K562 (cell line): ENCODE results near the gene ZDHHC14. TPM values are rescaled to one million over a fixed set of nuclear protein-coding genes. Genes with fewer than 3 reads are reported as not detected.

Source experiments
- ATAC-seq: fragments of 200-7000 bp; cut with Tn5 transposase; 3 replicates; pipeline ENCODE4 v1.9.1; 2020; ENCODE audit warnings: moderate library complexity
- BruUV-seq: library from RNA; stranded (reverse); fragments of 400-500 nt; replicated peaks from 2 replicates; lab custom pipeline; 2021; lab: Mats Ljungman, UMichigan
- CTCF ChIA-PET: fragments of 300-600 bp; formaldehyde crosslinking; extraction: SDS; loops from one replicate; lab custom pipeline; 2021; ENCODE audit warnings: low intra/inter-chr PET ratio; lab: Yijun Ruan, JAX
- POLR2A ChIA-PET: fragments of 300-600, 350-650 bp; sonication (Branson Sonifier 250); formaldehyde crosslinking; extraction: SDS; loops from one replicate; lab custom pipeline; 2021; ENCODE audit warnings: antibody characterized with exemption, inconsistent platforms; lab: Yijun Ruan, JAX
- DNase-seq, 4 experiments: peaks; one replicate each; pipeline versions ENCODE4 v3.0.0 to v3.0.0-alpha.2; 2011 to 2018; ENCODE audit warnings: low spot score in 3 of 4, mixed read lengths in 3 of 4; ENCODE audit errors: extremely low read depth in 1 of 4
- FAIRE-seq: peaks from 2 replicates; lab custom pipeline; 2011; peaks lifted over from hg19 to GRCh38; lab: Jason Lieb, UNC
- H2AFZ ChIP-seq: 2 replicates; pipeline ENCODE4 v1.6.0; 2011; ENCODE audit warnings: low read depth, low read length, control low read depth, inconsistent platforms
- H3K27ac ChIP-seq: fragments of 200-600 bp; 3 replicates; pipeline ENCODE4 v1.8.0; 2011; ENCODE audit warnings: low read depth, mild to moderate bottlenecking, control low read depth, inconsistent platforms, low read length, moderate library complexity, mixed read lengths; ENCODE audit errors: extremely low read depth
- H3K27me3 ChIP-seq, 2 experiments: fragments of 300-600 bp in 1 of 2; 2 replicates in 1 of 2; 3 replicates in 1 of 2; pipeline versions ENCODE4 v1.6.0 to v1.8.0; 2011; ENCODE audit warnings: inconsistent platforms in 2 of 2, low read length in 2 of 2, mild to moderate bottlenecking in 1 of 2, mixed read lengths in 1 of 2, moderate library complexity in 1 of 2; ENCODE audit not compliant: control insufficient read depth in 2 of 2, insufficient read depth in 2 of 2
- H3K36me3 ChIP-seq: fragments of 300-600 bp; 3 replicates; pipeline ENCODE4 v1.8.0; 2011; ENCODE audit warnings: mild to moderate bottlenecking, low read length, inconsistent platforms; ENCODE audit not compliant: control insufficient read depth, insufficient read depth
- H3K4me1 ChIP-seq, 2 experiments: fragments of 200-600 bp in 1 of 2; replicated peaks in 1 of 2; 2 replicates in 1 of 2; 3 replicates in 1 of 2; pipeline versions ENCODE4 v1.5.1 to v1.8.0; 2011; ENCODE audit warnings: inconsistent platforms in 2 of 2, low read length in 2 of 2, mild to moderate bottlenecking in 1 of 2, mixed read lengths in 1 of 2, moderate library complexity in 1 of 2; ENCODE audit not compliant: control insufficient read depth in 2 of 2, insufficient read depth in 2 of 2
- H3K4me2 ChIP-seq: 2 replicates; pipeline ENCODE4 v1.6.1; 2011; ENCODE audit warnings: low read length, control low read depth, inconsistent platforms, mixed read lengths; ENCODE audit not compliant: insufficient read depth
- H3K4me3 ChIP-seq: fragments of 200-600 bp; sonication (generic), shearing (Covaris generic); 2 replicates; pipeline ENCODE4 v1.5.1; 2016; ENCODE audit warnings: control low read depth, inconsistent platforms
- H3K79me2 ChIP-seq: fragments of 200-600 bp; 3 replicates; pipeline ENCODE4 v1.8.0; 2011; ENCODE audit warnings: low read length, inconsistent platforms; ENCODE audit not compliant: control insufficient read depth, insufficient read depth
- H3K9ac ChIP-seq, 2 experiments: 2 replicates each; pipeline versions ENCODE4 v1.6.0 to v1.6.1; 2011; ENCODE audit warnings: low read depth in 2 of 2, low read length in 2 of 2, control low read depth in 1 of 2, inconsistent platforms in 1 of 2, mild to moderate bottlenecking in 1 of 2, mixed read lengths in 1 of 2; ENCODE audit not compliant: insufficient read depth in 1 of 2
- H3K9me1 ChIP-seq: one replicate; pipeline ENCODE4 v1.6.0; 2011; ENCODE audit warnings: inconsistent platforms, mild to moderate bottlenecking, low read length, moderate library complexity; ENCODE audit not compliant: control insufficient read depth, insufficient read depth
- H3K9me3 ChIP-seq: replicated peaks from 2 replicates; pipeline ENCODE4 v1.5.1; 2011; ENCODE audit warnings: low read depth, low read length, inconsistent platforms; ENCODE audit not compliant: control insufficient read depth, insufficient read depth
- H4K20me1 ChIP-seq: replicated peaks from 2 replicates; pipeline ENCODE4 v1.6.1; 2011; ENCODE audit warnings: low read length, inconsistent platforms, mixed read lengths; ENCODE audit not compliant: control insufficient read depth, insufficient read depth
- POLR2G ChIP-seq: fragments of 200-400 bp; formaldehyde crosslinking; IDR thresholded peaks from 2 replicates; pipeline ENCODE4 v1.6.1; 2017; ENCODE audit warnings: low read depth, mild to moderate bottlenecking, antibody characterized with exemption, low read length, moderate library complexity
- RAD21 ChIP-seq, 2 experiments: fragments of 250-450 bp in 1 of 2; fragments of 450-650 bp in 1 of 2; sonication (Bioruptor Pico) in 1 of 2; formaldehyde crosslinking in 1 of 2; IDR thresholded peaks in 1 of 2; conservative IDR thresholded peaks in 1 of 2; 2 replicates each; pipeline versions ENCODE4 v1.4.0 to v1.8.0; 2020 to 2022; ENCODE audit warnings: mild to moderate bottlenecking in 2 of 2, moderate library complexity in 1 of 2
- SMARCB1 ChIP-seq: IDR thresholded peaks from 2 replicates; pipeline ENCODE4 v1.6.1; 2011; ENCODE audit warnings: improper control_type of control experiment, low read depth; ENCODE audit not compliant: insufficient read length
- ZFPM2 ChIP-seq: fragments of 250-450 bp; sonication (Bioruptor Pico); IDR thresholded peaks from 2 replicates; pipeline ENCODE4 v1.5.1; 2022; ENCODE audit warnings: mild to moderate bottlenecking
- WGBS: fragments of 100-300 bp; shearing (Covaris generic); methylation state at CpG from one replicate; pipeline ENCODE4 v1.1.6; 2016; ENCODE audit warnings: low coverage, mixed read lengths; ENCODE audit not compliant: insufficient coverage; ENCODE audit errors: missing lambda C conversion rate; 5-methylcytosine and 5-hydroxymethylcytosine counted together
- in situ Hi-C: fragments of 300-500 bp; cut with MboI; formaldehyde crosslinking; loops from 4 replicates; pipeline ENCODE4 v1.15.0; 2018; ENCODE audit warnings: inconsistent platforms, mixed read lengths
- intact Hi-C: fragments of 100-400 bp; cut with micrococcal nuclease; formaldehyde crosslinking; loops from 2 replicates; pipeline ENCODE4 v1.14.2; 2022
- polyA plus RNA-seq, 8 experiments: library from polyadenylated mRNA; depleted of rRNA in 4 of 8; stranded (reverse) in 5 of 8; unstranded in 3 of 8; fragments of >200 nt; fragmentation: Nextera tagmentation in 2 of 8; fragmentation: Illumina TruSeq in 1 of 8; extraction: Ambion mirVana in 2 of 8; extraction: Trizol in 1 of 8; gene quantifications; 2 replicates each; pipeline versions ENCODE4 v1.2.1 to v1.2.3, GENCODE V29; 2011 to 2014; ENCODE audit warnings: inconsistent platforms in 1 of 8, missing spikeins in 1 of 8
- total RNA-seq, 7 experiments: library from RNA; depleted of rRNA in 6 of 7; stranded (reverse); fragments of >200 nt in 6 of 7; fragmentation: Illumina TruSeq in 2 of 7; extraction: Trizol in 2 of 7; gene quantifications; 2 replicates each; pipeline versions ENCODE4 v1.2.1 to v1.2.3, GENCODE V29; 2011 to 2021; ENCODE audit warnings: low replicate concordance in 1 of 7
- TF ChIP-seq, protein P1 (sequence below): fragments of 450-650 bp; formaldehyde crosslinking; IDR thresholded peaks from 2 replicates; pipeline ENCODE4 v1.4.0; 2022; ENCODE audit warnings: missing genetic modification characterization
- TF ChIP-seq, protein P2 (sequence below): sonication (generic); formaldehyde crosslinking; IDR thresholded peaks from 2 replicates; pipeline ENCODE4 v1.8.0; 2023; ENCODE audit warnings: mild to moderate bottlenecking, missing genetic modification reagents
- TF ChIP-seq, protein P3 (sequence below): fragments of 200-600 bp; sonication (generic); IDR thresholded peaks from one replicate; pipeline ENCODE4 v1.6.1; 2012; ENCODE audit warnings: mild to moderate bottlenecking, low read depth, low read length, inconsistent platforms

Gene ZDHHC14
- total and polyA plus RNA-seq, 9 of the 15 experiments (the other 6 are each of a cell fraction or from before 2014, with no cell fraction given) = 0.92 to 23.1 (median 13.8) TPM

DNA sequence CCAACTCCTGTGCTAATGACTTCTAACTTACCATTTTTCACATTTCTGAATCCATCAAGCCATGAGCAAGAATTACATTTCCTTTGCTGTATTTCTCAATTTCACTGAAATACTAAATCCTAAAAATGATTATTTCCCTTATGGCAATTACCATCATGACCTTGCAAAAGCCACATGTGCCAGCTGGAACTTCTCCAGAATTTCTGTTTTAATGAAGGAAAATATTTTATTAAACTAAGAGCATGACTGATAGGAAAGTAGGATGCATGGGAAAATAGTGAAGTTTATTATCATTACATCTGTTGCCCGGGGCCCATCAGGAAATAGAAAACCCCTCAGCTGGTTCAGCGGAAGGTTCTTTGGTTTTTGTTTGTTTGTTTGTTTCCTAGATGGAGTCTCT lies 43.2 kb upstream of the ZDHHC14 start:
- Histone ChIP-seq H3K4me1 (peaks cover 0 to 3% of the 10 kb centered on the region in 2 experiments; a peak in 3 of 5 replicates), H3K4me2 (no peak overlapping the region), H3K79me2 (no peaks in the 10 kb centered on the region), H2AFZ (no peak overlapping the region), H3K9ac (no peak overlapping the region), H3K27me3 (no peaks in the 10 kb centered on the region; a peak in 1 of 5 replicates), H3K27ac (no peak overlapping the region), H3K4me3 (no peak overlapping the region), H4K20me1 (no peaks in the 10 kb centered on the region), H3K9me1 (no peaks in the 10 kb centered on the region), H3K9me3 (no peaks in the 10 kb centered on the region), H3K36me3 (no peaks in the 10 kb centered on the region)
- no peak for ATAC-seq
- intact Hi-C loops (no loop called here), in situ Hi-C loops (no loop called here)
- FAIRE-seq = no peak
- DNase-seq = no peak
- 72% methylated on average over 2 of the region's 2 CpGs for WGBS
- no TSS peak for BruUV-seq
- POLR2A ChIA-PET = interaction anchor here (0.7 to 5.7 kb wide), 3 partner anchors 13 to 900 kb away, joined by 3 to 68 read pairs (median 5); partner anchors contain the start of gene TMEM242
- CTCF ChIA-PET = no interaction called here
- TF ChIP-seq RAD21 (CRISPR knock-in tag; conservative IDR thresholded peaks at IDR 0.05 in 1 of 2, IDR thresholded peaks at IDR 0.05 in 1 of 2) = no peak
- TF ChIP-seq, protein P1, sequence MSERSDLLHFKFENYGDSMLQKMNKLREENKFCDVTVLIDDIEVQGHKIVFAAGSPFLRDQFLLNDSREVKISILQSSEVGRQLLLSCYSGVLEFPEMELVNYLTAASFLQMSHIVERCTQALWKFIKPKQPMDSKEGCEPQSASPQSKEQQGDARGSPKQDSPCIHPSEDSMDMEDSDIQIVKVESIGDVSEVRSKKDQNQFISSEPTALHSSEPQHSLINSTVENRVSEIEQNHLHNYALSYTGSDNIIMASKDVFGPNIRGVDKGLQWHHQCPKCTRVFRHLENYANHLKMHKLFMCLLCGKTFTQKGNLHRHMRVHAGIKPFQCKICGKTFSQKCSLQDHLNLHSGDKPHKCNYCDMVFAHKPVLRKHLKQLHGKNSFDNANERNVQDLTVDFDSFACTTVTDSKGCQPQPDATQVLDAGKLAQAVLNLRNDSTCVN (CRISPR knock-in tag) = no peak
- TF ChIP-seq, protein P2, sequence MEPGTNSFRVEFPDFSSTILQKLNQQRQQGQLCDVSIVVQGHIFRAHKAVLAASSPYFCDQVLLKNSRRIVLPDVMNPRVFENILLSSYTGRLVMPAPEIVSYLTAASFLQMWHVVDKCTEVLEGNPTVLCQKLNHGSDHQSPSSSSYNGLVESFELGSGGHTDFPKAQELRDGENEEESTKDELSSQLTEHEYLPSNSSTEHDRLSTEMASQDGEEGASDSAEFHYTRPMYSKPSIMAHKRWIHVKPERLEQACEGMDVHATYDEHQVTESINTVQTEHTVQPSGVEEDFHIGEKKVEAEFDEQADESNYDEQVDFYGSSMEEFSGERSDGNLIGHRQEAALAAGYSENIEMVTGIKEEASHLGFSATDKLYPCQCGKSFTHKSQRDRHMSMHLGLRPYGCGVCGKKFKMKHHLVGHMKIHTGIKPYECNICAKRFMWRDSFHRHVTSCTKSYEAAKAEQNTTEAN (CRISPR knock-in tag) = no peak
- TF ChIP-seq ZFPM2 (CRISPR knock-in tag) = no peak
- no peak for TF ChIP-seq POLR2G
- TF ChIP-seq, protein P3, sequence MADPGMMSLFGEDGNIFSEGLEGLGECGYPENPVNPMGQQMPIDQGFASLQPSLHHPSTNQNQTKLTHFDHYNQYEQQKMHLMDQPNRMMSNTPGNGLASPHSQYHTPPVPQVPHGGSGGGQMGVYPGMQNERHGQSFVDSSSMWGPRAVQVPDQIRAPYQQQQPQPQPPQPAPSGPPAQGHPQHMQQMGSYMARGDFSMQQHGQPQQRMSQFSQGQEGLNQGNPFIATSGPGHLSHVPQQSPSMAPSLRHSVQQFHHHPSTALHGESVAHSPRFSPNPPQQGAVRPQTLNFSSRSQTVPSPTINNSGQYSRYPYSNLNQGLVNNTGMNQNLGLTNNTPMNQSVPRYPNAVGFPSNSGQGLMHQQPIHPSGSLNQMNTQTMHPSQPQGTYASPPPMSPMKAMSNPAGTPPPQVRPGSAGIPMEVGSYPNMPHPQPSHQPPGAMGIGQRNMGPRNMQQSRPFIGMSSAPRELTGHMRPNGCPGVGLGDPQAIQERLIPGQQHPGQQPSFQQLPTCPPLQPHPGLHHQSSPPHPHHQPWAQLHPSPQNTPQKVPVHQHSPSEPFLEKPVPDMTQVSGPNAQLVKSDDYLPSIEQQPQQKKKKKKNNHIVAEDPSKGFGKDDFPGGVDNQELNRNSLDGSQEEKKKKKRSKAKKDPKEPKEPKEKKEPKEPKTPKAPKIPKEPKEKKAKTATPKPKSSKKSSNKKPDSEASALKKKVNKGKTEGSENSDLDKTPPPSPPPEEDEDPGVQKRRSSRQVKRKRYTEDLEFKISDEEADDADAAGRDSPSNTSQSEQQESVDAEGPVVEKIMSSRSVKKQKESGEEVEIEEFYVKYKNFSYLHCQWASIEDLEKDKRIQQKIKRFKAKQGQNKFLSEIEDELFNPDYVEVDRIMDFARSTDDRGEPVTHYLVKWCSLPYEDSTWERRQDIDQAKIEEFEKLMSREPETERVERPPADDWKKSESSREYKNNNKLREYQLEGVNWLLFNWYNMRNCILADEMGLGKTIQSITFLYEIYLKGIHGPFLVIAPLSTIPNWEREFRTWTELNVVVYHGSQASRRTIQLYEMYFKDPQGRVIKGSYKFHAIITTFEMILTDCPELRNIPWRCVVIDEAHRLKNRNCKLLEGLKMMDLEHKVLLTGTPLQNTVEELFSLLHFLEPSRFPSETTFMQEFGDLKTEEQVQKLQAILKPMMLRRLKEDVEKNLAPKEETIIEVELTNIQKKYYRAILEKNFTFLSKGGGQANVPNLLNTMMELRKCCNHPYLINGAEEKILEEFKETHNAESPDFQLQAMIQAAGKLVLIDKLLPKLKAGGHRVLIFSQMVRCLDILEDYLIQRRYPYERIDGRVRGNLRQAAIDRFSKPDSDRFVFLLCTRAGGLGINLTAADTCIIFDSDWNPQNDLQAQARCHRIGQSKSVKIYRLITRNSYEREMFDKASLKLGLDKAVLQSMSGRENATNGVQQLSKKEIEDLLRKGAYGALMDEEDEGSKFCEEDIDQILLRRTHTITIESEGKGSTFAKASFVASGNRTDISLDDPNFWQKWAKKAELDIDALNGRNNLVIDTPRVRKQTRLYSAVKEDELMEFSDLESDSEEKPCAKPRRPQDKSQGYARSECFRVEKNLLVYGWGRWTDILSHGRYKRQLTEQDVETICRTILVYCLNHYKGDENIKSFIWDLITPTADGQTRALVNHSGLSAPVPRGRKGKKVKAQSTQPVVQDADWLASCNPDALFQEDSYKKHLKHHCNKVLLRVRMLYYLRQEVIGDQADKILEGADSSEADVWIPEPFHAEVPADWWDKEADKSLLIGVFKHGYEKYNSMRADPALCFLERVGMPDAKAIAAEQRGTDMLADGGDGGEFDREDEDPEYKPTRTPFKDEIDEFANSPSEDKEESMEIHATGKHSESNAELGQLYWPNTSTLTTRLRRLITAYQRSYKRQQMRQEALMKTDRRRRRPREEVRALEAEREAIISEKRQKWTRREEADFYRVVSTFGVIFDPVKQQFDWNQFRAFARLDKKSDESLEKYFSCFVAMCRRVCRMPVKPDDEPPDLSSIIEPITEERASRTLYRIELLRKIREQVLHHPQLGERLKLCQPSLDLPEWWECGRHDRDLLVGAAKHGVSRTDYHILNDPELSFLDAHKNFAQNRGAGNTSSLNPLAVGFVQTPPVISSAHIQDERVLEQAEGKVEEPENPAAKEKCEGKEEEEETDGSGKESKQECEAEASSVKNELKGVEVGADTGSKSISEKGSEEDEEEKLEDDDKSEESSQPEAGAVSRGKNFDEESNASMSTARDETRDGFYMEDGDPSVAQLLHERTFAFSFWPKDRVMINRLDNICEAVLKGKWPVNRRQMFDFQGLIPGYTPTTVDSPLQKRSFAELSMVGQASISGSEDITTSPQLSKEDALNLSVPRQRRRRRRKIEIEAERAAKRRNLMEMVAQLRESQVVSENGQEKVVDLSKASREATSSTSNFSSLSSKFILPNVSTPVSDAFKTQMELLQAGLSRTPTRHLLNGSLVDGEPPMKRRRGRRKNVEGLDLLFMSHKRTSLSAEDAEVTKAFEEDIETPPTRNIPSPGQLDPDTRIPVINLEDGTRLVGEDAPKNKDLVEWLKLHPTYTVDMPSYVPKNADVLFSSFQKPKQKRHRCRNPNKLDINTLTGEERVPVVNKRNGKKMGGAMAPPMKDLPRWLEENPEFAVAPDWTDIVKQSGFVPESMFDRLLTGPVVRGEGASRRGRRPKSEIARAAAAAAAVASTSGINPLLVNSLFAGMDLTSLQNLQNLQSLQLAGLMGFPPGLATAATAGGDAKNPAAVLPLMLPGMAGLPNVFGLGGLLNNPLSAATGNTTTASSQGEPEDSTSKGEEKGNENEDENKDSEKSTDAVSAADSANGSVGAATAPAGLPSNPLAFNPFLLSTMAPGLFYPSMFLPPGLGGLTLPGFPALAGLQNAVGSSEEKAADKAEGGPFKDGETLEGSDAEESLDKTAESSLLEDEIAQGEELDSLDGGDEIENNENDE = no peak
- TF ChIP-seq SMARCB1 = no peak
